Keratinocyte (primary cell): ENCODE results near the gene GAGE12F.
"Not testable (repeated sequence)": the region's sequence is repeated elsewhere in the genome, so short reads cannot be mapped to it uniquely, and the experiment has no call there.

Experiments
- CTCF ChIP-seq, 3 experiments: IDR thresholded peaks in 1 of 3; conservative IDR thresholded peaks in 1 of 3; optimal IDR thresholded peaks in 1 of 3; 2 replicates in 2 of 3; 3 replicates in 1 of 3; pipeline versions ENCODE3 to v1.5.1; 2011; ENCODE audit warnings: low read length in 3 of 3, mild to moderate bottlenecking in 3 of 3, moderate library complexity in 2 of 3, control low read depth in 1 of 3, inconsistent platforms in 1 of 3; ENCODE audit not compliant: insufficient read depth in 2 of 3; ENCODE audit errors: extremely low read depth in 1 of 3
- EZH2 ChIP-seq: IDR thresholded peaks from one replicate; pipeline ENCODE4 v1.6.1; 2012; ENCODE audit warnings: inconsistent platforms, mild to moderate bottlenecking, low read length, moderate library complexity

- not testable (repeated sequence) for TF ChIP-seq CTCF (optimal IDR thresholded peaks at IDR 0.05 in 1 of 3, IDR thresholded peaks at IDR 0.05 in 1 of 3, conservative IDR thresholded peaks at IDR 0.05 in 1 of 3; ENCODE audit: extremely low read depth in 1 of 3, insufficient read depth in 2 of 3, low read length in 3 of 3); EZH2
These were observed 28.6 kb downstream of the GAGE12F start, which contains the start of gene GAGE2A for GRCh38 chrX:49589196-49589595.
